HFF-Myc (cell line): ENCODE data around the gene NTM.

Experiments used
- DNase-seq: peaks from one replicate; pipeline ENCODE4 v3.0.0-alpha.2; 2011; ENCODE audit warnings: low read depth; ENCODE audit errors: extremely low read depth
- H3K4me3 ChIP-seq: replicated peaks from 2 replicates; pipeline ENCODE4 v1.5.1; 2011; ENCODE audit warnings: low read depth, mild to moderate bottlenecking, control low read depth, low read length
- CTCF ChIP-seq: IDR thresholded peaks from 2 replicates; pipeline ENCODE4 v1.5.1; 2012; ENCODE audit warnings: mild to moderate bottlenecking, low read depth, low read length, control low read depth; ENCODE audit errors: missing control alignments

Gene NTM

DNA sequence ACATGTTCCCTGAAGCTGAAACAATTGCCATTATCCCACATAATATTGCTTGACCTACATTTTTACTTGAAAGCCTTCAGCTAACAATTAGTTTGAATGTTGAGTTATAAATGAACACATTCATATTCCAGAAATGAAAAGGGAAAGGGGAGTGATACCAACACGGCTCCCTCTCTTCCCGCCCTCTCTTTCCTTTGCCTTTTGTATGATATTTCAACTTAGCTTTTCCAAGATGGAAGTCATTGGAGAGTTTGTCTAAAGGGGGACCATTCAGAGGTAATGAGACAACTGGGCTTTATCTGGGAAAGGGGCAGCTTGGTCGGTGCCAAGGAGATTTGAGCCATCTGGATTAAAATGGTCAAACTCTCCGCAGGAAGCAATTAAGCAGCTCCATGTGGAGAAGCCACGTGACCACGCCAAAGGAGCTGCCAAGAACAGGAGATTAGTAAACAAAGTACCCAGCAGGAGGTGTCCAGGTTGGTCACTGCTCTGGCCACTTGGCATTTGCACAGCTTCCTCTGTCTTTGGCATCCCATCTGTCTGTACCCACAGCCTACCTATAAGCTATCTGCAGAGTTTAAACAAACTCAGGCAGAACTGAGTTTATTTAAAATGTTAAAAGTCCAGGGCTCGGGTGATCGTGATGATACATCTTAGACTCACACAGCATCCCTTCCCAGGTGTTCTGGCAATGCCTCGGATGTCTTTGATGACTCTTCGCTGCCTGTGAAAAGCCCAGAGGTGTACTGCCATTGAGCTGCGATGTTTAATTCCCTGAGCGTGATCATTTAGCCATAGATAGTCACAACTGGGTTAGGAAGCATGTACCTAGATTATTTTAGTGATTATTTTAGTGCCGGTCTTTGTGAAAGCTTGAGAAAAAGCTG lies 735.9 kb downstream of the NTM start:
- DNase-seq: no peak
- H3K4me3 ChIP-seq: no peak overlapping the region
- no peak for TF ChIP-seq CTCF

DNA sequence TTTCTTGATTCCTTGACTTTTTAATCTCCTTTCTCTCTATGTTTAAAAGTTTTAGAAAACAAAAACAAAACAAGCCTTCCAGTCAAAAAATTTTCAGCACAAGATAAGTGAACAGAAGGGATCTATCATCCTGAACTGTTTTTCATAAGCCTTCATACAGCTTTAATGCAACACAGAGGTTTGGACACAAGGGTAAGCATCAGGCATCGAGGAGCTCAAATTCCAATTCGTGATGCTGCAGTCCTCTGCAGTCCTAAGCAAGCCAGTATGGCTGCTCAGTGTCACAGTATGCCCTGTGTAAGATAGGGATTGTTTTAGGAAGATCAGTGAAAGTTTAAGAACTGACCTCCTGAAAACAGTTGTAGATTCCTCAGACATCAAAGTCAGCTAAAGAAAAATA lies 740.9 kb downstream of the NTM start:
- no peak overlapping the region for H3K4me3 ChIP-seq
- DNase-seq: no peak
- TF ChIP-seq CTCF: no peak

DNA sequence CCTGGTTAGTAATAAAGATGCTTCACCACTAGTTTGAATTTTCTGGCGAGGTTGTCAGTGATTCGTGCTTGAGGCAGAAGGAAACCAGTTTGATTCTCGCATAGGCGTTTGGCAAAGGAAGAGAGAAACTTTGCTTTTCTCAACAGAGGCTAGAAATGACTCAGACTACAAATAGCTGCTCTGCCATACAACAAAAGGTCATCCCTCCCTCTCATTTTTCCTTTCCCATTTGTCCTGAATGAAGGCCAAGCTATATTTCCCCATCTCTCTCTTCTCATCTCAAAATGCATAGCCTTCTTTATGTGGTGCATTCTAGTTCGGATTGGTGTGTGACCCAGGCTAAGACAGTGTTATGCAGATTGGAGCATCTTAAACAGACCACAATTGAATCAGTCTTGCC lies 741.4 kb downstream of the NTM start:
- peak; percentile 40 for DNase-seq
- no peak overlapping the region for H3K4me3 ChIP-seq
- no peak for TF ChIP-seq CTCF

- TF ChIP-seq CTCF: no peak
- no peak overlapping the region for H3K4me3 ChIP-seq
- no peak for DNase-seq
These were observed 742.4 kb downstream of the NTM start for GRCh38 chr11:132112846-132113245.

- TF ChIP-seq CTCF: peak; percentile 3
- H3K4me3 ChIP-seq: no peak overlapping the region
- DNase-seq: no peak
These were observed 743.8 kb downstream of the NTM start for GRCh38 chr11:132114185-132114584.

DNA sequence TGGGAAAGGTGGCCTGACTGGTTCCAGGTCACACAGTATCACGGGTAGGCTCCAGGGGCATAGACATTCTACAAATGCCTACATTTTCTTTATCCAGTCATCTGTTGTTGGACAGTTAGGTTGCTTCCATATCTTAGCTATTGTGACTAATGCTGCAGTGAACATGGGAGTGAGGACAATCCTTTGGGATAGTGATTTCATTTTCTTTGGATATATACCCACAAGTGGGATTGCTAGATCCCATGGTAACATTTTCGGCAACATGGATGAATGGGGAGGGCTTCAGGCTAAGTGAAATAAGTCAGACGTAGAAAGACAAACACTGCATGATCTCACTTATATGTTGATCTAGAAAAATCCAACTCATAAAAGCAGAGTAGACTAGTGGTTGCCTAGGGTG lies 744.3 kb downstream of the NTM start:
- TF ChIP-seq CTCF: no peak
- H3K4me3 ChIP-seq: no peak overlapping the region
- no peak for DNase-seq

DNA sequence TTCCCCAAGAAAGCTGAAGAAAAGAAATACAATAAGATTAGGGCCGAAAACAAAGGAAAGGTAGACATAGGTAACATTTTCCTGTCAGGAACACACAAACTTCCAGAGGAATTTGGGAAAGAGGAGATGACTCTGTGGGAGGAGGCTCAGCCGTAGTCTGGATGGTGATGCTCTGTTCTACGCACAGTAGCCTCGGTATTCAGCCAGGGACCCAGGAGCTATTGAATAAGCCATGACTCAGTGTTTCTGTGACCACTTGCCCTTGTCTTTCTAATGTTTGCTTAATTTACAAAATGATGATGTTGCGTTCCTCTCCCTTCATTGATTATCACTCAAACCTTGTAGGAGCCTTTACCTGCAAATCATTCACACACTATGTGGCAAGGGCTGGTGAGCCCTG lies 745.0 kb downstream of the NTM start:
- TF ChIP-seq CTCF: no peak
- no peak overlapping the region for H3K4me3 ChIP-seq
- no peak for DNase-seq
